Measurements from ENCODE around the gene SNTG2.

- TF ChIP-seq CTCF (IDR thresholded peaks at IDR 0.05 in 8 of 11, conservative IDR thresholded peaks at IDR 0.05 in 3 of 11) (no peak), POLR2AphosphoS5 (IDR thresholded peaks at IDR 0.05) (no peak), POLR2A (IDR thresholded peaks at IDR 0.05) (no peak)
These were observed 425.1 kb downstream of the SNTG2 start for GRCh38 chr2:1375794-1376193.

All from spleen (tissue), 7 donors.